Measurements from ENCODE around the gene DNAJB8.

- no peak for TF ChIP-seq CTCF (conservative IDR thresholded peaks at IDR 0.05; ENCODE audit: low read length)
- TF ChIP-seq EZH2phosphoT487 (IDR thresholded peaks at IDR 0.05; ENCODE audit: borderline replicate concordance, low read depth, low read length), result no peak
Observed at GRCh38 chr3:128425846-128426127, 40.9 kb downstream of the DNAJB8 start.
